Activated CD8-positive, alpha-beta T cell treated with anti-CD3 and anti-CD28 coated beads, Interleukin-2, amount 10 ng/mL, durations not matched to agents 7 days and 5 days (primary cell): ENCODE results near the gene FGF14. TPM values are rescaled to one million over a fixed set of nuclear protein-coding genes. Genes with fewer than 3 reads are reported as not detected.

Experiments used
- ATAC-seq: fragments of 150-1000 bp; cut with Tn5 transposase; one replicate; pipeline ENCODE4 v1.10.0; 2021; ENCODE audit warnings: moderate library complexity
- CTCF ChIA-PET: fragments of 350-600 bp; sonication (Branson Sonifier 250); formaldehyde crosslinking; loops from one replicate; lab custom pipeline; 2021; ENCODE audit warnings: antibody characterized with exemption; lab: Charles Lee
- POLR2A ChIA-PET: fragments of 350-600 bp; sonication (Branson Sonifier 250); formaldehyde crosslinking; loops from one replicate; lab custom pipeline; 2021; ENCODE audit warnings: antibody characterized with exemption; lab: Charles Lee
- DNase-seq: peaks from one replicate; pipeline ENCODE4 v3.0.0-alpha.2; 2020
- H3K27ac Mint-ChIP-seq: one replicate; pipeline ENCODE4 v1.8.0; 2021; ENCODE audit warnings: mild to moderate bottlenecking, mixed read lengths
- H3K27me3 Mint-ChIP-seq: one replicate; pipeline ENCODE4 v1.8.0; 2021; ENCODE audit warnings: low read depth, mixed read lengths
- H3K36me3 Mint-ChIP-seq: one replicate; pipeline ENCODE4 v1.8.0; 2021; ENCODE audit warnings: low read depth, mixed read lengths
- H3K4me1 Mint-ChIP-seq: one replicate; pipeline ENCODE4 v1.8.0; 2021; ENCODE audit warnings: low read depth, mixed read lengths
- H3K4me3 Mint-ChIP-seq: one replicate; pipeline ENCODE4 v1.8.0; 2021; ENCODE audit warnings: mild to moderate bottlenecking, mixed read lengths
- H3K9me3 Mint-ChIP-seq: one replicate; pipeline ENCODE4 v1.8.0; 2022; ENCODE audit warnings: mixed read lengths; ENCODE audit not compliant: insufficient read depth
- total RNA-seq, 2 experiments: library from RNA; stranded (reverse); gene quantifications; one replicate each; pipeline ENCODE4 v1.2.3, GENCODE V29; 2021

Gene FGF14
- total RNA-seq, 2 experiments from 2014 or later, result not detected

- ChIA-PET POLR2A (no interaction called here), CTCF (no interaction called here)
Observed at GRCh38 chr13:102275969-102276368, 125.9 kb downstream of the FGF14 start.

GRCh38 chr13:102273111-102273510, 128.7 kb downstream of the FGF14 start:
- no peak for ATAC-seq
- Mint-ChIP-seq H3K36me3 (no peaks in the 10 kb centered on the region), H3K9me3 (no peaks in the 10 kb centered on the region), H3K4me3 (no peak overlapping the region), H3K27ac (no peak overlapping the region), H3K4me1 (no peaks in the 10 kb centered on the region), H3K27me3 (no peaks in the 10 kb centered on the region)
- POLR2A ChIA-PET, result no interaction called here
- CTCF ChIA-PET, result no interaction called here
- DNase-seq, result no peak

More at GRCh38 chr13:102275969-102276368, 125.9 kb downstream of the FGF14 start:
- no peak overlapping the region for H3K4me3 Mint-ChIP-seq
- H3K27ac Mint-ChIP-seq, result no peak overlapping the region
- DNase-seq, result no peak
- ATAC-seq, result no peak
- no peaks in the 10 kb centered on the region for H3K9me3 Mint-ChIP-seq
- no peaks in the 10 kb centered on the region for H3K36me3 Mint-ChIP-seq
- no peaks in the 10 kb centered on the region for H3K27me3 Mint-ChIP-seq
- no peaks in the 10 kb centered on the region for H3K4me1 Mint-ChIP-seq

- ChIA-PET CTCF (no interaction called here), POLR2A (no interaction called here)
- DNase-seq (no peak), ATAC-seq (no peak)
- H3K36me3 Mint-ChIP-seq, result no peaks in the 10 kb centered on the region
- H3K27ac Mint-ChIP-seq, result no peak overlapping the region
- no peaks in the 10 kb centered on the region for H3K4me1 Mint-ChIP-seq
- H3K27me3 Mint-ChIP-seq, result no peaks in the 10 kb centered on the region
- H3K9me3 Mint-ChIP-seq, result no peaks in the 10 kb centered on the region
- no peak overlapping the region for H3K4me3 Mint-ChIP-seq
Observed at GRCh38 chr13:102267191-102267590, 134.7 kb downstream of the FGF14 start.

GRCh38 chr13:102261809-102262208, 140.0 kb downstream of the FGF14 start:
- CTCF ChIA-PET, result no interaction called here
- Mint-ChIP-seq H3K27me3 (no peaks in the 10 kb centered on the region), H3K9me3 (no peaks in the 10 kb centered on the region), H3K36me3 (no peaks in the 10 kb centered on the region), H3K4me1 (no peaks in the 10 kb centered on the region), H3K27ac (no peak overlapping the region), H3K4me3 (no peak overlapping the region)
- ATAC-seq (no peak), DNase-seq (no peak)
- POLR2A ChIA-PET, result no interaction called here

GRCh38 chr13:102261316-102261715, 140.5 kb downstream of the FGF14 start:
- no peak overlapping the region for H3K4me3 Mint-ChIP-seq
- no peak for ATAC-seq
- H3K9me3 Mint-ChIP-seq, result no peaks in the 10 kb centered on the region
- DNase-seq, result no peak
- POLR2A ChIA-PET, result no interaction called here
- H3K4me1 Mint-ChIP-seq, result no peaks in the 10 kb centered on the region
- CTCF ChIA-PET, result no interaction called here
- H3K27ac Mint-ChIP-seq, result no peak overlapping the region
- H3K36me3 Mint-ChIP-seq, result no peaks in the 10 kb centered on the region
- H3K27me3 Mint-ChIP-seq, result no peaks in the 10 kb centered on the region

GRCh38 chr13:102260256-102260655, 141.6 kb downstream of the FGF14 start:
- ATAC-seq, result no peak
- Mint-ChIP-seq H3K9me3 (no peaks in the 10 kb centered on the region), H3K27ac (no peak overlapping the region), H3K4me3 (no peak overlapping the region), H3K27me3 (no peaks in the 10 kb centered on the region), H3K4me1 (no peaks in the 10 kb centered on the region), H3K36me3 (no peaks in the 10 kb centered on the region)
- ChIA-PET POLR2A (no interaction called here), CTCF (no interaction called here)
- no peak for DNase-seq

- Mint-ChIP-seq H3K27me3 (no peaks in the 10 kb centered on the region), H3K36me3 (no peaks in the 10 kb centered on the region), H3K27ac (no peak overlapping the region), H3K4me3 (no peak overlapping the region), H3K9me3 (no peaks in the 10 kb centered on the region), H3K4me1 (no peaks in the 10 kb centered on the region)
- ATAC-seq (no peak), DNase-seq (no peak)
- ChIA-PET POLR2A (no interaction called here), CTCF (no interaction called here)
Observed at GRCh38 chr13:102255409-102255808, 146.4 kb downstream of the FGF14 start.

GRCh38 chr13:102251817-102252216, 150.0 kb downstream of the FGF14 start:
- H3K36me3 Mint-ChIP-seq, result no peaks in the 10 kb centered on the region
- H3K4me3 Mint-ChIP-seq, result no peak overlapping the region
- POLR2A ChIA-PET, result no interaction called here
- ATAC-seq (no peak), DNase-seq (no peak)
- no peaks in the 10 kb centered on the region for H3K4me1 Mint-ChIP-seq
- H3K27me3 Mint-ChIP-seq, result no peaks in the 10 kb centered on the region
- H3K9me3 Mint-ChIP-seq, result no peaks in the 10 kb centered on the region
- CTCF ChIA-PET, result no interaction called here
- H3K27ac Mint-ChIP-seq, result no peak overlapping the region

- no peak overlapping the region for H3K4me3 Mint-ChIP-seq
- H3K36me3 Mint-ChIP-seq, result no peaks in the 10 kb centered on the region
- no peaks in the 10 kb centered on the region for H3K4me1 Mint-ChIP-seq
- no peaks in the 10 kb centered on the region for H3K9me3 Mint-ChIP-seq
- no peaks in the 10 kb centered on the region for H3K27me3 Mint-ChIP-seq
- ChIA-PET POLR2A (no interaction called here), CTCF (no interaction called here)
- DNase-seq (no peak), ATAC-seq (no peak)
- H3K27ac Mint-ChIP-seq, result no peak overlapping the region
Observed at GRCh38 chr13:102250448-102250847, 151.4 kb downstream of the FGF14 start.

- H3K4me3 Mint-ChIP-seq, result no peak overlapping the region
- no peaks in the 10 kb centered on the region for H3K4me1 Mint-ChIP-seq
- ChIA-PET POLR2A (no interaction called here), CTCF (no interaction called here)
- DNase-seq (no peak), ATAC-seq (no peak)
- H3K27ac Mint-ChIP-seq, result no peak overlapping the region
- H3K9me3 Mint-ChIP-seq, result no peaks in the 10 kb centered on the region
- H3K27me3 Mint-ChIP-seq, result no peaks in the 10 kb centered on the region
- H3K36me3 Mint-ChIP-seq, result no peaks in the 10 kb centered on the region
Observed at GRCh38 chr13:102244607-102245227, 157.1 kb downstream of the FGF14 start.

GRCh38 chr13:102240110-102240509, 161.7 kb downstream of the FGF14 start:
- H3K36me3 Mint-ChIP-seq, result no peaks in the 10 kb centered on the region
- H3K4me1 Mint-ChIP-seq, result no peaks in the 10 kb centered on the region
- CTCF ChIA-PET, result no interaction called here
- POLR2A ChIA-PET, result no interaction called here
- H3K27me3 Mint-ChIP-seq, result no peaks in the 10 kb centered on the region
- DNase-seq, result no peak
- no peak overlapping the region for H3K4me3 Mint-ChIP-seq
- no peak for ATAC-seq
- H3K9me3 Mint-ChIP-seq, result no peaks in the 10 kb centered on the region
- H3K27ac Mint-ChIP-seq, result no peak overlapping the region

GRCh38 chr13:102237230-102237629, 164.6 kb downstream of the FGF14 start:
- no peak overlapping the region for H3K27ac Mint-ChIP-seq
- H3K4me3 Mint-ChIP-seq, result no peak overlapping the region
- H3K27me3 Mint-ChIP-seq, result no peaks in the 10 kb centered on the region
- peaks cover 8% of the 10 kb centered on the region for H3K4me1 Mint-ChIP-seq
- DNase-seq (no peak), ATAC-seq (no peak)
- ChIA-PET CTCF (no interaction called here), POLR2A (no interaction called here)
- H3K36me3 Mint-ChIP-seq, result no peaks in the 10 kb centered on the region
- H3K9me3 Mint-ChIP-seq, result no peaks in the 10 kb centered on the region

GRCh38 chr13:102236830-102237229, 165.0 kb downstream of the FGF14 start:
- H3K9me3 Mint-ChIP-seq, result no peaks in the 10 kb centered on the region
- no peaks in the 10 kb centered on the region for H3K27me3 Mint-ChIP-seq
- no peaks in the 10 kb centered on the region for H3K36me3 Mint-ChIP-seq
- DNase-seq (no peak), ATAC-seq (no peak)
- no peak overlapping the region for H3K27ac Mint-ChIP-seq
- CTCF ChIA-PET, result no interaction called here
- POLR2A ChIA-PET, result no interaction called here
- no peak overlapping the region for H3K4me3 Mint-ChIP-seq
- H3K4me1 Mint-ChIP-seq, result peaks cover 8% of the 10 kb centered on the region
